Activated gamma-delta T cell treated with Interleukin-2 at 50 U/mL for 16 hours (primary cell): ENCODE results near the gene RIMS1.

Source experiments
- DNase-seq: peaks from one replicate; pipeline ENCODE4 v3.0.0-alpha.2; 2020

The RIMS1 gene

DNA sequence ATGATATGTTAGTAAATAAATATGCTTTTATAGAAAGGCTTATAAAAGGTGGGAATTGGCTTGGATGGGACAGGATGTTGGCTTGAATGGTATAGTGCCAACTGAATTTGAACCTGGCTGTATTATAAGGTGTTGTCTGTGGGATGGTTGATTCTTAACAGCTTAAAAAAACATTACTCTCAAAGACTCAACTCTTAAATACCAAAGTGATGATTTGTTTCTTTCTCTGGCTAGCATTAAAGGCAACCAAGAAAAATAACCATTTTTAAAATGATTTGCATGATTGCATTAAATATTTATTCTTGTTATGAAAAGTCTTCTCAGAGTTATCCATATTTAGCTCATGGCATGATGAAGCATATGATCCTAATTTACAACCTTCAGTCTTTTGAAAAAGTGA lies 216.2 kb downstream of the RIMS1 start:
- no peak for DNase-seq

DNA sequence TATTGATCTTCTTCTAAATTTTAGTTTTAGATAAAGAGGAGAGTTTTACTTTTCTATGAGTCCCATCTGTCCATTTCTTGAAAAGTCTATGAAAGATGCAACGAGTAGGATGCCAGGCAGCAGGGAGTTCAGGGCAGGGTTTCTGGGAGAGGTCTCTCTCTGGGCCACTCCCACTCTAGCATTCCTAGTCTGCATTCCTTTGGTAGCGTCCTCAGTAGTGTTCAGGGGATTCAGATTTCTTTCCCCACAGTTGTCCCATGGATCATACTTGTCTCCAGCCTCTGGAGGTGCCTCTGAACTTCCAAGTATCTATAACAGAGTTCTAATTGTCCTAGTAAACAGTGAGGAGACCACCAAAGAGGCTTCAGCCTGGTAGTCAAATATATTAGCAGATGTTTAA lies 225.3 kb downstream of the RIMS1 start:
- no peak for DNase-seq

DNA sequence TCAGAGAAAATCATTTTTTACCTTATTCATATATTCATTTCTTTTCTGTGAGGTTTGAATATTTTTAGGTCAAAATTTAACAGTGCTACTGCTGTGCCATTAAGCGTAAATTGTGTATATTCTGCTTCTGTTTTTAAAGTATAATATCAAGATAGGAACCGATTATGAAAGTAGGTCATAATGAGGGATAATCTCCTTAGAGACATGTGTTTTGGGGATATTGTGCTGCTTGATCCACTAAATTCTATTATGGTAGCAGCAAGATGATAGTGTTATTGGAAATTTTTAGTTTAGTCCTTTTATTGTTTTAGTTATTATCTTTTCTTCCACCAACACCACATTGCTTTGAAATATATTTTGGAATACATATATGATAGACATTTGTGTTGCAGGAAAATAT lies 244.0 kb downstream of the RIMS1 start:
- DNase-seq = no peak

DNA sequence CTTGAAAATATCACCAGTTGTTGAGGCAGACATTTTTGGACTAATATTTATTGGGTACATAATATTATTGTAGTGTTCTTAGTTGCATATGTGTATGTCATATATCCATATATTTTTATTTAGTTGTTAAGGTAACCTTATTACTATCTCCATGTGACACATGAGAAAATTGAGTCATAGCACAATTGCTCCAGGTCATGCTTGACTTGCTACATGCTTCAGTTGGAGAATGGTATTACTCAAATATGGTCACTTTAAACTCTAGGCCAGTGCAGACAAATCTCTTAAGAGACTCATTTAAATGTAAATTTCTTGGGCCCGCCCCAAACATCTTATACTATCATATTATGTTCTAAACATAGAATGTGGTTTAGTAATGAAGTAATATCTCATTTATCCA lies 246.1 kb downstream of the RIMS1 start:
- no peak for DNase-seq

DNA sequence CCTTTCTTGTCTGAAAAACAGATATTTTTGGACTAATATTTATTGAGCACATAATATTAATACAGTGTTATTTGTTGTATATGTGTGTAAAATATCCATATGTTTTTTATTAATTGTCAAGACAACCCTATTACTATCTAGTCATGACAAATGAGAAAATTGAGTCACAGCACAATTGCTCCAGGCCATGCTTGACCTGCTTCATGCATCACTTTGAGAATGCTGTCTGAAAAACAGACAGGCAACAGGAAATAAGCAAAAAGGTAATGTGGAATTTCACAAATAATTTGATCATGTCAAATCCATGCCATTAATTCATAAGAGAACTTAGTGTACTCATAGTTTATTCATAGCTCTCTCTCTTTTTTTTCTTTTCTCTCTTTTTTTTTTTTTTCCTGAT lies 246.5 kb downstream of the RIMS1 start:
- DNase-seq = no peak

DNA sequence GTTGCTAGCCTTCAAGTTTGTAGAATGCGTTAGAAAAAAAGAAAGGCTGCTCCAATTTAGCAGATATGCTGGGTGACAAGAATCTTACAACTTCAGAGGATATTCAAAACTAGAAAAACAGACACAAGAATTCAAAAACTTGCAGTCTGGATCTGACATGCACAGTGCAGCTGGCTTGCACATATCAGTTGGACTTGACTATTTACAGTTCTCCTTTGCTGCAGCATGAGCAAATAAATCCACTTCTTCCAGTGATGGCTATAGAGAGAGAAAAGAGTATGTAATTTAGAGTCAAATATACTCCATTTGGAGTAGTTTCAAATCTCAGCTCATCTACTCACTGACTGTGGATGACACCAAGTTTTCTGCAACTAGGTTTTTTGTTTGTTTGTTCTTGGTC lies 247.0 kb downstream of the RIMS1 start:
- DNase-seq = no peak

DNA sequence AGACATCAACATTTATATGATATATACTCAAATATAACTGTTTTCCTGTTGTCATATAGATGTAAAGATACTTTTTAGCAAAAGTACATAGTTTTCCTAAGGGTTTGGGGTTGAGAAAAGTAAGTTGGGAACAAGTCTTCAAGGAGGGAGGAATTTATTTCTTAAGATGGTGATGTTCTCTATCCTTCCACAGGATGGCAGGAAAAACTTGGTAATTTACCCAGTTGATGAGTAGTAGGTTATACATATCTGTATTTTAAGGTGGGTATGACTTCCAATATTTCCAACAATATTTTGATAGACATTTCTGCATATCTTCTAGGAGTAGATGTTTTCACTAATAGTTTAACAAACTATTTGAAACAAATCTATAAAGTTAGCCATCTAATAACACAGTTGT lies 254.4 kb downstream of the RIMS1 start:
- DNase-seq = no peak

DNA sequence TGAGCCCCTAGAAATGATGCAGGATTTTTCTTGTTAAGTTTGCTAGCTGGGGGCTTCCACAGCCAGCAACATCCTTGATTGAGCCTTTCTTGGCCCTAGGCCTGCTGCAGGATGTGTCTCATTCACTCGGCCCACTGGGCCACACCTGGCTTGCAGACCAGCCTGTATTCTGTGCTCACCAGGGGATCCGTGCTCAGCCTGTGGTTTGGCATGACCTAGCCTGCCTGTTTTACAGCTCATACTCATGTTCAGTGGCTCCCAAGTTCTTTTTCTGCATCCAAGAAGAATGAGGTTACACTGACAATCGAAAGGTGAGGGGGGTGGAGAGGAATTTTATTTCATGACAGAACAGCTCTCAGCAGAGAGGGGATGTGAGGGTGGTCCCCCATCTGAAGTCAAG lies 263.4 kb downstream of the RIMS1 start:
- no peak for DNase-seq

DNA sequence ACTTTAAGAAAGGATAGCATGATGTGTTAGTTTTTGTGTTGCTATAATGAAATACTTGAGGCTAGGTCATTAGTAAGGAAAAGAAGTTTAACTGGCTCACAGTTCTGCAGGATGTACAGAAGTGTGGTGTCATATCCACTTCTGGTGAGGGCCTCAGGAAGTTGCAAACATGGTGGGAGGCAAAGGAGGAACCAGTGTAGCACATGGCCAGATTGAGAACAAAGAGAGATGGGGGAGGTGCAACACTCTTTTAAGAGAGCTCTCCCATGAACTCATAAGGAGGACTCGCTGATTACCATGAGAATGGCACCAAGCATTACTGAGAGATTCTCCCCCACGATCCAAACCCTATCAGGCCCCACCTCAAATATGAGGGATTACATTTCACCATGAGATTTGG lies 265.4 kb downstream of the RIMS1 start:
- DNase-seq = no peak

DNA sequence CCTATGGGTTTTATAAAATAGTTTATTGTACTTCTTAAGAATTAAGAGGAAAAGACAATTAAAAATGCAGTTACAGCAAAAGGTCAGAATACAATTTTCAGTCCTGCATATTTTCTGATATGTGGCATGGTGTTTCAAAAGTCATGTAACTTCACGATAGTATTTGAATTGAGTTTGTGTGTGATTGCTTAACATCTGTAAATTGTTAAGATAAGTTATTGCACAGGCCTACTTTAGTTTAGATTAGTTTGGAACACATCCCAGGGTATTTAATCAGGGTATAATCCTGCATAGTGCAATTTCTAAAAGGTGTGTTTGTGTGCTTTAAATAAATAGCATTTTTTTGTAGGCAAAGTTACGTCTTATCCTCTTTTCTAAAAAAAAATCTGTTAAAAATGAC lies 289.6 kb downstream of the RIMS1 start:
- DNase-seq = no peak

DNA sequence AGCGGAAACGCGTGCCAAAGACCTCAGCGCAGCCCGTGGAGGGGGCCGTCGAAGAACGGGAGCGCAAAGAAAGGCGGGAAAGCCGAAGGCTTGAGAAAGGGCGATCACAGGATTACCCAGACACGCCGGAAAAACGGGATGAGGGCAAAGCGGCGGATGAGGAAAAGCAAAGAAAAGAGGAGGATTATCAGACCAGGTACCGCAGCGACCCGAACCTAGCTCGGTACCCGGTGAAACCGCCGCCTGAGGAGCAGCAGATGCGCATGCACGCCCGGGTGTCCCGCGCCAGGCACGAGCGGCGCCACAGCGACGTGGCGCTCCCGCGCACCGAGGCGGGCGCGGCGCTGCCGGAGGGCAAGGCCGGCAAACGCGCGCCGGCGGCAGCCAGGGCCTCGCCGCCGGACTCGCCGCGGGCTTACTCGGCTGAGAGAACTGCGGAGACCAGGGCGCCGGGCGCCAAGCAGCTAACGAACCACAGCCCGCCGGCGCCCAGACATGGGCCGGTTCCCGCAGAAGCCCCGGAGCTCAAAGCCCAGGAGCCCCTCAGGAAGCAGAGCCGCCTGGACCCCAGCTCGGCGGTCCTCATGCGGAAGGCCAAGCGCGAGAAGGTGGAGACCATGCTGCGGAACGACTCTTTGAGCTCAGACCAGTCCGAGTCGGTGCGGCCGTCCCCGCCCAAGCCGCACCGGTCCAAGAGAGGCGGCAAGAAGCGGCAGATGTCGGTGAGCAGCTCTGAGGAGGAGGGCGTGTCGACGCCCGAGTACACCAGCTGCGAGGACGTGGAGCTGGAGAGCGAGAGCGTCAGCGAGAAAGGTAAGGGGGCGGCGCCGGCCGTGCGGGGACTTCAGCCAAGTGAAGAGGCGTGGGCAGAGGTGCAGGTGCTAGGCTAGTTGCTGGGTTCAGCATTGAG lies 296.2 kb downstream of the RIMS1 start:
- DNase-seq = no peak

DNA sequence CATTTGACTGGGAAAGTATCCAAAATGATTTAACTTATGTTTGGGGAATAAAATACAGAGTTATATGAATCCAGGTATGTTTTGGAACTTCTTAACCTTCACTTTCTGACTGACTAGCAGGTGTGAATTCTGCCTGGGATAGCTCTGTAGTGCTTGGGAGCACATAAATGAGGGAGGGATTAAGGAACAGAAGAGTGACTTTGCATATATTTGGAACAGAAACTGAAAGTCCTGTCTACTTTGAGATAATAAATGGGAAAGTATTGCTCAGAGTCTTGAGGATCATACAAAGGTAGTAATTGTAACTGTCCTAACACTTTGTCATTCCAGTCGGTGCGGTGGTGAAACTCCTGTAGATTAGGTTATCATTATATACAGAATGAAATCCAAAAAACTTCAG lies 317.6 kb downstream of the RIMS1 start:
- DNase-seq = no peak

DNA sequence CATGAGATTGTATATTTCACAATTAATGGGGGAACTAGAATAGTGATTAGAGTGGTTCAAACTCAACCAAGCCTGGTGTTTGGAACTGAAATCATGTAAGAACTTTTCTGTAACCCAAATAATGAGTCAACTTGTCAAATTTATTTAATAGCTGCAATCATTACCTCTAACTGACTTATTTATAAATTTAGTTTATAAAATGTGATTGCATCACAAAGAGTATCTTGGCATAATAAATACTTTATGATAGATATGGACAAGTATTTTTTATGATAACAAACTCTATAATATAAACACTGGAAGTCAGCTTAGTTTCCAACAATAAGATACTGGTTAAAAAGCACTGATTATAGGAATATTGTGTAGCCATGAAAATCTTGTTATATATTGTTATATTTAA lies 319.1 kb downstream of the RIMS1 start:
- no peak for DNase-seq

DNA sequence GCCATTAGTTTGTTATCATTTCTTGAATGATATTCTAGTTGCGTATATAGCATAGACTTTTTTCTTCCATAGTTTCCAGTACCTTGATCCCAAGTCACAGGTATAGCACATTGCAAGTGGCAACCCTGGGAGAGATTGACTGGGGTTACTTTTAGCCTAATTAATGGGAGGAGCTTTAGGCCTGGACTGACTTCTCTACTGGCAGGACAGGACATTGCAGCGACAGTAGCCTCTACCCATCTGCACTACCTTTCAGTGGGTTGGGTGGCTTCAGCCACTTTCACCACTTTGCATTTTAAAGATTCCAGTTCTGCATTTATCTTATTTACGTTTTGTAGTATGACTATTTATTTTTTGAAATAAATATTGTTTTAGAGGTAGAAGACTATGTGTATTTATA lies 320.3 kb downstream of the RIMS1 start:
- DNase-seq = no peak

DNA sequence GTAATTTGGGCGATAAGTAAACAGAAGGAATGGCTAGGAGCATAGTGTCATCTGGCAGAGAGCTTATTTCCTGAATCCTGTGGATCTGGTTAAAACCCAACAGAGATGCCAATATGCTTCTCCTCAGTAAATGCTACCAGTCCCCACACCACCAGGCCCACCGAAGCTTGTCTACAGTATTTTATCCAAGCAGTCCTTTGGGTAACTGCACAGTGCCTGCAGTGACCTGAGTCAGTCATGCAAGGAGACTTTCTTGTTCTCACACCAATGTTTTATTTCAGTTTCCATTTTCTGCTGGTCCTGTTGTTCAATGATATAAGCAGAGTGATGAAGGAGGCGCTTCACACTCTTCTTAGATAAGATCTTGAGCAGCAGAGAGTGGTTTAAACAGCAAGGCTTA lies 326.3 kb downstream of the RIMS1 start:
- DNase-seq = no peak

DNA sequence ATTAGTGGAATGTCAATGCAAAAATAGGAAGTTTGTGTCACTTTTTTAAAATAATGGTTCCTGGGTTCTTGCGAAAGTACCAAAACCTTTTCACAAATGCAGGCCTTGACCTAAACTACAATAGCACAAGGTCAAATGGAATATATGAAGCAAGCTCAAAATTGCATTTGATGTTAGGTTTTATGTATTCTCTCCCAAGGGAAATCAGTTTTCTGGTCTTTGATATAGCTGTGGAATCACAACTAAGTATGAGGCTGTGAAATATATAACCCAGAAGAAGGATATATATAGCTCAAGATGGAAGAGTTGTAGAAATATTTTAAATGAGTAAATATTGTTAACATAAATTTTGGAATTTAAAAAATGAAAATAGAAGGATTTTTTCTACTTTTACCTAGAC lies 327.3 kb downstream of the RIMS1 start:
- DNase-seq = no peak

DNA sequence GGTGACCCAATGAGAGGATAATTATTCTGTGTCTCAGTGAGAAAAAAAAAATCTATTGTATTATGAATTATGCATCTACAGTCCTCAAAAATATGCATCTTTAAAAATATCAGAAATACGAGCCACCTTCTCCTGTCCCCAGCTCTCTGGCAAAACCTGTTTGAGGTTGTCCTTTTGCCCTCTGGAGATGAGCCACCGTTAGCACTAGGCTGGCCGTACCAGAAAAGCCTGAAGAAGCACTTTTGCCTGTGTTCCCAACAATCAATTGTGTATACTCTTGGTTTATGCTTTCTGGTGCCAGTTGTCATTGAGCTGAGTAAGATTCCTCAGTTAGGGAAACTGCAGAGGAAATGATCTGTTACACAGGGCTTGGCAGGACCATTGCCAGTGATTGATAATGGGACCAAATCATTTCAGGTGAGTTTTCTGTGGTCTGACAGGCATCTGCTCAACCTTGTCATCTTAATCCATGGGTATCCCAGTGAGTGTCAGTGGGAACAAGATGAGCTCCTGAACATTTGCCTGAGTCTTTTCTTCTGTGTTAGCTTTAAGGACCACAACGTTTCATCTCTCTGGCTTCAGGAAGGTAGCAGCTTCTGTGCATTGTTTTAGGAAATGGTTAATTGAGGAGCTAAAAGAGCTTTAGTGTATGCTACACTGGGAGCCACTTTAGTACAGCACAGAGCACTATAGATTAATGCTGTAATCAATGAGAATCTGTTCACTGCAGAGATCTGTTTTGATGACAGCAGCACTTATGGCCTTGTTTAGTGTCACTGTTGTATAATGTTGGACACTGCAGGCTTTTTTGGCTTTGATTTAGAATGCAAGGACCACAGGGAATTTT lies 330.1 kb downstream of the RIMS1 start:
- no peak for DNase-seq

DNA sequence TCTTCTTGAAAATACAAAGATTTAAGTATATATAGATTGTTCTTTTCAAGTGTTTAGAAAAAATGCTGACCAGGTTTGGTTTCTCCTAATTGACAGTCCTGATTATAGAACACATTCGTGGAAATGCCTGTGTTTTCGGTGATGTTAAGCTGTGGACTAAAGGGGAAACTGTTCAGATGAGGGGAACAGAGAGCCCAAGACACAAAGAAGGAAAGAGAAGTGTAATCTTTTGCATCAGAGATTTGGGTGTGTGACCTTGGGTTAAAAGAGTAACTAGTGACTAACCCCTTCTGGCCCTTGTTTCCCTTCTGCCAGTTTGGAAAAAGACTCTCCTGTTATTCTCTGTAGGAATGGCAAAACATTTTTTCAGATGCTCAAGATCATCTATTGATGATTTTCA lies 331.3 kb downstream of the RIMS1 start:
- no peak for DNase-seq

DNA sequence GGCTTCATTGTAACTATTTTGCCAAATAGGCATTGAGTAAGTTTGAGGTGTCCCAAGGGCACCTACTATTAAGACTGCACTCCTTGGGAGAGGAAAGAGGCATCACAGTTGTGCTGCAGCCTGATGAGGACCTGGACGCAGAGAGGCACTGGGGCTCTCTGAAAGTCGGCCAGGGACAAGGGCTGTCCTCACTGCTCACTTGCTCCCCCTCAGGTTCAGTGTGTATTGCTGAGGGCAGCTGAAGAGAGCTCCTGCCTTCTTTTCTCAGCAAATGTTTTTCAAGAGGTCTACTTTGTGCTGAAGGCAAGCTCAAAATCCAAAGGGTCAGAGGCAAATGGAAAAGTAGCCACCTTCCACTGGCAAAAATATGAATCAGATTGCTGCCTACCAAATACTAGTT lies 331.8 kb downstream of the RIMS1 start:
- DNase-seq = no peak

DNA sequence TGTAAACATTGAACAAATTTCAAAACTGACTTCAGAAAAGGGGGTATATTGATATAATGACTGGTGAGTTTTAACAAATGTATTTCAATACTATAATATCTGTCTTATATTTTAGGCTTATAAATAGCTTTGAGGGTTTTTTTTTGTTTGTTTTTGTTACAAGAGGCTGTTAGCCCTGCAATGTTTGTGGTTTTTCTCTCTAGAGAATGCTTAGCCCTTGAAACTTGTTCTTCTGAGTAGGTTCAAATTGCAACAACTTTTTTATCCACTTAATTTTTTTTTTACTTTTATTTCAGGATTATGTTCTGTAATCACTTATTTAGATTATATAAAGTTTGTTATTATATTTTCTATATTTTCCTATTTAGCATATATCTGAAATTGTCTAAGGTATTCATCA lies 333.2 kb downstream of the RIMS1 start:
- no peak for DNase-seq

DNA sequence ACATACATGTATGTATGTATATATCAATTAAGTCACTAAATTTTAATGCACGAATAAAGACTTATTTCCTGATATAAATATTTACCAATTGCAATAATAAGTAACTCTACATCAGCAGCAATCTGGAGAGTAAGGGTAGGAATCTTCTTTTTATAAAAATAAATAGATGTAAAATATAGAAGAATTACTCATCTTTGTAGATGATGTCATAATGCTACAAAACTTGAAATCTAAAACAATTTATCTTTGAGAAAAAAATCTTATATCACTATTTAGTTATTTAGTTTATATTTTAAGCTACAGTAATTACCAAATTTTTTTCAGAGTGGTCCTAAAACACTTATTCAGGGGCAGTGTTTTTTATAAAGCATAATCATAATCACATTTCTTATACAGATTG lies 351.7 kb downstream of the RIMS1 start:
- no peak for DNase-seq

DNA sequence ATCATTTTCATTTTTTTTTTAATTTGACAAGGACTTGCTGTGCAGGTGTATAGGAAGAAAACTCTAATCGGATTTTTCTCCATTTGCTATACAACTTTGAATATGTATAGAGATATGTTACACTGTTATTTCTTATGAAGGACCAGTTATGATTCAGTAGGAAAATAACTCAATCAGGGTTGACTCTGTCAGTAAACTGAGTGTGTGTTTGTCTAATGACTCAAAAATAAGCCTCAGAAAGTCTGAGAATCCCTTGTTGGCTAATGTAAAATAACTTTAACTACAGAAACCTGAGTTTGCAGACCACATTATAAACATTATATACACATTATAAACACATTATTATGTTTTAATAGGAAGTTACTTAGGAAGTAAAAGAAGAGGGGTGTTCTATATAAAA lies 352.6 kb downstream of the RIMS1 start:
- no peak for DNase-seq

DNA sequence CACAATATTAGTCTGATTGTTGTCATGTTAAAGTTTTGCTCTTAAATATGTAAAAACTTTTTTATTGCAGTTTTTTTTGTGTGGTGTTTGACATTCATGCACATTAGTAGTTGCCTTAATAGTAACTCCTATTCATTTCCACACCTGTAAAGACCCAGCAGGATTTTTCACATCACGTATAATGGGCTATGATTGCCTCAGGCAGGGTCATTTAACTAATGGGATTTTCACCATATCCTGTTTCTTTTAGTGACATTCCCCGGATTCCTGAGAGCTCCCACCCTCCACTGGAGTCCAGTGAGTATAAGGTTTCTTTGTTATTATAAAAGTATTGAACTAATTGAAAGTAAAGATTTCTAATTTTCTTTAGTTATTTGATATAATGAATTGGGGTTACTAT lies 359.2 kb downstream of the RIMS1 start:
- DNase-seq = no peak

DNA sequence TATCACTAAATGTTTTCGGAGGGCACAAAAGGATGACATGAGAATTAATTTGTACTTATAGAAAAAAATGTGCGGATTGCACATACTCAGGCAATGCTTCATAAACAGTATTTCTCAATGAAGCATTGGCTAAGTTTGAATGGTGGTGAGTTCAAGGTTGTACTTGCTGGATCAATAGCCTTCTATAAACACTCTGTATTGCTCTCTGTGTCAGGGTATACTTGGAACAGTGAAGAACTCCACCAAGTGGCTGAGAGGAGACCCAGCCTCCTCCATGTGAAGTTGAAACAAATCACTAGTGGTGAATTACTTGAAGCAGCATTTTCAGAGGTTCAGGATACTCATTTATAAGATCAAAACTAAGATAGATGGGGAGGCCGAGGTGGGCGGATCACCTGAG lies 360.6 kb downstream of the RIMS1 start:
- no peak for DNase-seq
